GM19455 (cell line): ENCODE data around the gene SARDH.
"Not testable (repeated sequence)": the region's sequence is repeated elsewhere in the genome, so short reads cannot be mapped to it uniquely, and the experiment has no call there.

Experiments used
- ATAC-seq: cut with Tn5 transposase; IDR thresholded peaks from one replicate; pipeline ENCODE4 v1.9.1; 2021; ENCODE audit not compliant: unreplicated experiment

Gene SARDH

GRCh38 chr9:133686642-133687575 is 51.2 kb downstream of the SARDH start:
- ATAC-seq, result no peak

- ATAC-seq, result no peak
Observed at GRCh38 chr9:133685653-133686609, 52.2 kb downstream of the SARDH start.

DNA sequence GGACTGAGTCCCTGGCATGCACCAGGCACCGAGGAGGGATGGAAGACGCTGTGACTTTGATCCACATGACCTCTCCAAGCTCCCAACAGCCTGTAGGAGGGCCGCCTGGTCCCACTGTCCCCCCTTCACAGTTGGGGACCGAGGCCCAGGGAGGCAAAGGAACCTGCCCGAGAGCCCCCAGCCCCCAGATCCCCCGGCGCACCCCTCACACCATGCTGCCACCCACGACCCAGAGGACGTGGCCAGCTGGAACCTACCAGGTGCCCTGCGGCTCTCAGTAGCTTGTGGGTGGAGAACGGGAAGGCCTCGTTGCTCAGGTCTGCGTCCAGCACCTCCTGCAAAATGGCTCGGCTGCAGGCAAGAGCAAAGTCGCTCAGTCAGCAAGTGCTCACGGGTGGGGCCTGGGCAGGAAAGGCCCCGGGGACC is 53.2 kb downstream of the SARDH start:
- ATAC-seq, result no peak

- ATAC-seq, result no peak
Observed at GRCh38 chr9:133684121-133684935, 53.8 kb downstream of the SARDH start.

DNA sequence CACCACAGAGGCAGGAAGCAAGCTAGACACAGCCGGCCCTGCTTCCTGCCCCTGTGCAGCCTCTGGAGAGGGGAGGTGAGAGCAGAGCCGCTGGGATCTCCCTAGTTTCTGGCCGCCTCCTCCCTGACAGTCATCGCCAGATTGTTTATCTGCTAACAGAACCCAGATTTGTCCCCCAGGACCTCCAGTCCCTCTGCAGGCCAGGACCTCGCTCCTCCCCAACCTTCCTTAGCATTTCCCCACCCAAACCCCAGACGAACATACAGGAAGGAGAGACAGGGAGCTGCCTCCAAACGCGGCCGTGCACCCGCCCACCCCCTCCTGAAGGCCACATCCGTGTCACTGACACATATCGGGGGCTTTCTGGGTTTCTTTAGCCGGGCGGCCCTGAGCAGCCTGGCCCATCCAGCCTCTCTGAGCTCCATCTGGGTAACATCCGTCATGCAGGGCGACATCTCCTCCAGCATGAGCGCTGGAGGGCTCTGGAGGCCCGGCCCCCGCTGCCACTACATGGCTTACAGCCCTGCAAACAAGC is 54.5 kb downstream of the SARDH start:
- no peak for ATAC-seq

DNA sequence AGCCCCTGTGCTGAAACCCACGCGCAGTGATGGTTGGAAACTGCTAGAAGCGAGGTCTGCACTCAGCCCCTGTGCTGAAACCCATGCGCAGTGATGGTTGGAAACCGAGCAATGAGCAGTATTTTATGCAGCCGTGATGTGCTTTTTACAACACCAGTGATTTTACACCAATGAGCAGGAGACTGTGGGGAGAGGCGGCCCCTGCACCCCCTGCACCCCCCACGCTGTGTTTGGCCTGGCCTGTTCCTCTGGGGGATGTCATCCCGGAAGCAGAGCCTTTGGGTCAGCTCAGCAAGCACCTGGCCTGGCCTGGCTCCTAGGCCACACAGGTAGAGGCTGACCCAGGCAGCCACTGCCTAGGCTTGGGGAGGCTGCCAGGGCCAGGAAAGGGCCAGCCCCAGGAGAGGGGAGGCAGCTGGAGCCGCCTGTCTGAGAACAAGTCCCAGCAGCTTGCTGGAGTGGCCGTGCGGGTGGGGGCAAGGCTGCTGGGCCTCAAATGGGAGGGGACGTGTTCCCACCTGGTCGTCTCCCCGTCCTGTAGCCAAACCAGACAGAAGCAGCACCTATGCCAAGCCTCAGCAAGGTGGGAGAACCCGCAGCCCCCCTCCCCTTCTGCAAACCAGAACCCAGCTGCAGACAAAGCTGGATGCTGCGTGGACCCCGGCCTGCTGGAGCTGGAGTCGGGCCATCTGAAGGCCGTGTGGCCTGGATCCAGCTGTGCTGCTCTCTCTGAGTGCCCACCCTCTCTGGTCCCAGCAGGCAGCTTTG is 55.1 kb downstream of the SARDH start:
- ATAC-seq, result no peak

DNA sequence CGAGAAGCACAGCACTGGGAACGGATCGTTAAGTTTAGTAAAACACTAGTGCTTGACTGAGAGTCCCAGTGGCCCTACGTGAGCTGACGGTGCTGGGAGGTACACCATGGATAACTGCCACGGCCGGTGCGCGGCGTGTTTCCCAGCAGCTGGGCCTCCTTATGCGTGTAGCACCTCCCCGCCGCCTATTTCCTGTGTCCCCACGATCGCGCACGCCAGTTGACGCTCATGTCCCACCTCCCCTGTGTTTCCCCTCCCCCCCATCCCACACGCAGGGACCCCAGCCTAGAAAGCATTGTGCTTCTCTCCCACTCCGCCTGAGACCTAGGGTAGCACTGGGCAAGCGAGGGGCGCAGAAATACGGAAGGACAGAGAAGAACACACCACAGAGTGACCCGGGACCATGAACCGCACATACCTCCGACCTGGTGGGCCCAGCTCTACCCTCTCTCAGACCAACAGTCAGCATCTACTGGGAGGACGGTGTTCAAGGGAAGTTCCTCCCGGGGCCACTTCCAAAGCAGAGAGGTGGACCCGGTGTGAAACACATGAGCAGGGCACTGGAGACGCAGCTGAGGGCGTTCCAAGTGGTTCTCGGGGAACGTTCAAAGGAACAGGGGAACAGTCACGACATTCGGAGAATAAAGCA is 56.4 kb downstream of the SARDH start:
- ATAC-seq, result no peak

DNA sequence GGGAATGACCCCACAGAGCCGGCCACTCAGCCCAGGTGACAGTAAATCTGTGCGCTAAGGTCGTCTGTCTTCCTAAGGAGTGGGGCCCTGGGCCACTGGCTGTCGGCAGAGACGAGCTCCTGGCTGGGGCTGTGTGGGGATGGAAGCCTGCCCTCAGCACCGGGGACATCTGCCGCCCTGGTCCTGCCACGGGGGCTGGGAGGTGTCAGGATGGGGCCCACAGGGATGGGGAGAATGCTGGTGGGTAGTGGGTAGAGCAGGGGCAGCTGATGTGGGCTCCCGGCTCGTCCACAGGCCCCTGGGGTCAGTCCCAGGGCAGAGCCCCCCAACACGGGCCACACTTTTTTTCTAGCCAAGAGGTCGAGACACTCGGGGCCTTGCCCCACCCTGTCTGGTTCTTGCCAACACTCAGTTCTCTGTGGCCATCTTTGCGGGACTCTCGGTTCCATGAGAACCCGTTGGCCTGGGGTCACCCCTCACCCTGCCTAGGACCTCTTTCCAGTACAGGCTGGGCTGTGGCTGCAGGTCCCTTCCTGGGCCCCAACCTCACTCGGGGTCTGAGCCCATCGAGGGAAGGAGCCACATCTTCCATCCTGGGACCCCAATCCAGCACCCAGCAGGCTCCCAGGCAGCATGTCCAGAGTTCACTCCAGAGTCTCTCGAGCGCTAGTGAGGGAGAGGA is 57.0 kb downstream of the SARDH start:
- no peak for ATAC-seq

DNA sequence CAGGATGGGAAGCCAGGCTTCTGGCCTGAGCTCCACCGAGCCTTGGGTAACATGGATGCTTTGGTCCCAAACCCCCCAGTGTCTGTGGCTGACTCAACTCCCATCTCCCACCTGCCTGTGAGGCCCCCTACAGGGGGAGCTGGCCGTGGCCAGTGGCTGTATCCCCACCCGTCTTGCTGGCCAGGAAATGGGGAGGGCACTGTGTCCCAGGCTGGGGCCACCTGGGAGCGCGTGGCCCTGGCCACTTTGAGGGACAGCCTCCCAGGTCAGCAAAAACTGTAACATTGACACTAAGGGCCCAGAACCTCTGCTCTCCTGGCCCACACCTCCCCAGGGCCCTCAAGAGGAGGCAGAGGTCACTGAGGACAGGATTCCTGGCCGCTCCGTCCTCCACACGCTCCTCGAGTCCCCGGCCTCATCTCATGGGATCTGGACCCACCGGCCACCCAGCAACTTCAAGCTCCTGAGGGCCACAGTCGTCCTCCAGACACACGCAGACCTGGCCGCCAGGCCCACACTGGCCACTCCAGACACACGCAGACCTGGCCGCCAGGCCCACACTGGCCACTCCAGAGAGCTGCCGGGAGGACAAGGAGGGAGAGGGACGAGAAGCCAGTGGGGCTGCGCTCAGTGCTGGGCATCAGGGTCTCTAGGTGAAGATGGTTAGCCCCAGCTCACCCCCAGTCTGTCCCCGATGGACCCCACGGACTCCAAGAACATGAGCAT is 57.7 kb downstream of the SARDH start:
- no peak for ATAC-seq

- no peak for ATAC-seq
Observed at GRCh38 chr9:133679466-133680061, 58.6 kb downstream of the SARDH start.

DNA sequence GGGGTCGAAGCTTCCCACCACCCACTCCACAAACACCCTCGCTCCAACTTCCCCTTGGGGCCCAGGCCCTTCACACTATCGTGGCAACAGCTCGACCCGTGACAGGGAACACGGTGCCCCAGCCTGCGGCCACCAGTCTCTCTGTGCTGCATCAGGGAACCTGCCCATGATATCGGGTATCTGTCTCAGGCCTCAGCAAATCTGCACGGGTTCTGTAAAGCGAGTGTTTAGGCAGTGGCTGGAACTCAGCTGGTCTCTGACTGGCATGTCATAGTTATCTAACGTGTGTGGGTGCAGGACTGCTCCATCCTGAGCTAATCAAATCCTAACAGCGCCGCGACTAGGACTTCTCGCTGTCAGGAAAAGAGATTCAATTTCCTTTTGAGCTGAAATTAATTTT is 59.1 kb downstream of the SARDH start:
- no peak for ATAC-seq

- no peak for ATAC-seq
Observed at GRCh38 chr9:133677126-133678010, 60.8 kb downstream of the SARDH start.

- ATAC-seq, result no peak
Observed at GRCh38 chr9:133676450-133676849, 61.7 kb downstream of the SARDH start.

DNA sequence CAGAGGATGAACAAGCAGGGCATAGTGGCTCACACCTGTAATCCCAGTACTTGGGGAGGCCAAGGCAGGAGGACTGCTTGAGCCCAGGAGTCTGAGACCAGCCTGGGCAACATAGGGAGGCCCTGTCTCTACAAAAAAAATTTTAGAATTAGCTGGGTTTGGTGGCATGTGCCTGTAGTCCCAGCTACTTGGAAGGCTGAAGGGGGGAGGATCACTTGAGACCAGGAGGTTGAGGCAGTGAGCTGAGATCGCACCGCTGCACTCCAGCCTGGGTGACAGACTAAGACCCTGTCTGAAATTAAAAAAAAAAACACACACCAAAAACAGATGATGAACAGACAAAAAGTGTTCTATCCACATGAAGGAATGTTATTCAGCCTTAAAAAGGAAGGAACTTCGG is 62.4 kb downstream of the SARDH start:
- ATAC-seq, result not testable (repeated sequence)

GRCh38 chr9:133674091-133674490 is 64.1 kb downstream of the SARDH start:
- ATAC-seq, result no peak

DNA sequence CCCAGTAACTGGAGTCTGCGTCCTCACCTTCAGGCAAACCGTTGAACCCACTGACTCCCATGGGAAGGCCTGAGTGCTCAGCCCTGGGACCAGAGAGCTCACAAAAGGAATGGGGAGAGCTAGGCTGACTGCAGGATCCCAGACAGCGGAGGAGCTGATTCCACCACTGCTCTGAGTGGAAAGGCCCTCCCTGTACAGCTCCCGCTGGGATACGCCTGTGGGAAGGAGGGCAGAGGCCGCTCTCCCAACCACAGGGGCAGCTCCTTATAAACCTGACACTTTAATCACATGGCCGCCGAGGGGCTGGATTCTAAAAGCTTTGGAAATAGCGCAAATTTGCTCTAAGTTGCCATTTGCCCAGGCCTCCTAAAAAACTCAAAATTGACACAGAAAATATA is 64.9 kb downstream of the SARDH start:
- ATAC-seq, result no peak
